Right kidney (tissue), 1 donor: ENCODE measurements around the gene GATA2.
A peak's percentile ranks its signal among the peaks of the same experiment; 100 is the strongest.

Source experiments
- DNase-seq: peaks from one replicate; pipeline ENCODE4 v3.0.0-alpha.2; 2016

The GATA2 gene

GRCh38 chr3:128432971-128433836 lies 59.8 kb downstream of the GATA2 start:
- peak; percentile 67 for DNase-seq

DNA sequence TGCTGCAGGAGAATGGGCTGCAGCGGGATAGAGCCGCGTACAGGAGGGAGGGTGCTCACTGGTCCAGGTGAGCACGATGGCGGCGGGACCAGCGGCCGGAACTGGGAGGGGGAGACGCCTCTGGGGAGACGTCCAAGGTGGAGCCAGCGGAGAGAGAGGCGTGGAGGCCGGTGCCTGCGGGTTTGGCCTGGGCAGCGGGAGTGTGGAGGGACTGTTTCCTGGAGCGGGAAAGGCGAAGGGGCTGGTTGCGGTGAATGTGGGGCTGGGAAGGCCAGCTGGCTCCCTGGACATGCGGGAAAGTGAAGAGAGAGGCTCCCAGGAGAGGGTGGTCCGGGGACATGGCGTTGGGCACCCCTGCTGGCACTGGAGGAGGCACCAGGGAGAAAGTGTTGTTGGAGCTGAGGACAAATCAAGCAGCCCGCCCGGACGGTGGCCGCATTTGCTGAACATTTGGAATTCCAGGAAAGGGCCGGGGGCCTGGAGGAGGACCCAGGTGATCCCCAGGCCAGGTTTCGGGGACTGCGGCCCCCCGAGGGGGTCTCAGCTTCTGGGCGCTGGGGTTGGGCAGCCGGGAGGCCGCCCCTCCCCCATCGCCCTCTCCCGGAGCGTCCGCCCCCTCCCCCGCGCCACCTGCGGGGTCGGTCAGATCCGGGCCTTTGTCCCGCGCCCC lies 60.6 kb downstream of the GATA2 start:
- DNase-seq: peak; percentile 80

- no peak for DNase-seq
Observed at GRCh38 chr3:128431803-128432300, 61.1 kb downstream of the GATA2 start.

GRCh38 chr3:128430731-128431130 lies 62.3 kb downstream of the GATA2 start:
- no peak for DNase-seq

- DNase-seq: no peak
Observed at GRCh38 chr3:128430301-128430700, 62.7 kb downstream of the GATA2 start.

DNA sequence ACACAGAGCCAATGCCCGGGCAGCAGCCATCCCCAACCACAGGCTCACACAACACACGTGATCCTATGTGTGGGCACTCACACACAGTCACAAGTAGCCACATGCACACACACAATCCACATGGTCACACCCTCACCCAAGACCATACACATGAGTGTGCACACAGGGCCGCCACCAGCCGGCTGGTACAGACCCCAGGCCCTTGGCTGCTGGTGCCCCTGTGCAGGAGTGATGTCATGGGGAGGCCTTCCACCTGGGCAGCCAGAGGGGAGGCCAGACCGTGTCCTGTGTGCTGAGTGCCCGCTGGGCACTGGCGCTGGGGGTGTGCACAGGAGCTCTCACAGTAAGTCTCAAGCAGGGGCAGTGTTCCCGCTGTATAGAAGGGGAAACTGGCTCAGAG lies 63.2 kb downstream of the GATA2 start:
- DNase-seq: no peak
